Measurements from ENCODE around the gene RHOXF1.

GRCh38 chrX:120137439-120137838 is 21.7 kb upstream of the RHOXF1 start:
- TF ChIP-seq EZH2 (IDR thresholded peaks at IDR 0.05; ENCODE audit: borderline replicate concordance, low read length) = no peak
- peak; percentile 26; the same call in 1 of the 2 replicates for TF ChIP-seq CTCF (IDR thresholded peaks at IDR 0.05; ENCODE audit: low read length)
